ENCODE measurements around the gene MSMB.
"Not testable (repeated sequence)": the region's sequence is repeated elsewhere in the genome, so short reads cannot be mapped to it uniquely, and the experiment has no call there.

The MSMB gene

GRCh38 chr10:46069771-46070463 is 23.8 kb upstream of the MSMB start:
- DNase-seq (ENCODE audit: low read depth) = no peak
- no peak overlapping the region for H3K4me3 ChIP-seq (ENCODE audit: low read depth, low read length)
- no peak for TF ChIP-seq CTCF (IDR thresholded peaks at IDR 0.05; ENCODE audit: low read depth, low read length, missing control alignments)

- no peak for DNase-seq (ENCODE audit: low read depth)
- no peak for TF ChIP-seq CTCF (IDR thresholded peaks at IDR 0.05; ENCODE audit: low read depth, low read length, missing control alignments)
- H3K4me3 ChIP-seq (ENCODE audit: low read depth, low read length) = no peak overlapping the region
Measured at GRCh38 chr10:46068905-46069304, 22.8 kb upstream of the MSMB start.

DNA sequence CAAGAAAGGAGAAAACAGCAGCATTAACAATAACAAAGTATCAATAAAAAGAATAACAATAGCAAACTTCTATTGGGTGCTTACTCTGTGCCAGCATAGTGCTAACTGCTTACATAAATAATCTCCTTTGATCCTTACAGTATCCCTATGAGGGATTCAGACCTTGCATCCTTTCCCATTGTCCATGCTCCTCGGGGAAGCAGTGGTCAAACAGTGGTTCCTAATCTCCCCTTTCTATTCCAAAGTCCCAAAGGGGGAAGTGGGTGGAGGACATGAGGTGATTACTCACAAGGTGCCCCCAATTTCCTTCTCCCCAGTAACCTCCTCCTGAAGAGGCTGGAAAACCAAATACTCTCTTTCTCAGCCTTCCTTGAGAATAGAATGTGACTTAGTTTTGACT is 22.0 kb upstream of the MSMB start:
- no peak overlapping the region for H3K4me3 ChIP-seq (ENCODE audit: low read depth, low read length)
- DNase-seq (ENCODE audit: low read depth) = no peak
- no peak for TF ChIP-seq CTCF (IDR thresholded peaks at IDR 0.05; ENCODE audit: low read depth, low read length, missing control alignments)

DNA sequence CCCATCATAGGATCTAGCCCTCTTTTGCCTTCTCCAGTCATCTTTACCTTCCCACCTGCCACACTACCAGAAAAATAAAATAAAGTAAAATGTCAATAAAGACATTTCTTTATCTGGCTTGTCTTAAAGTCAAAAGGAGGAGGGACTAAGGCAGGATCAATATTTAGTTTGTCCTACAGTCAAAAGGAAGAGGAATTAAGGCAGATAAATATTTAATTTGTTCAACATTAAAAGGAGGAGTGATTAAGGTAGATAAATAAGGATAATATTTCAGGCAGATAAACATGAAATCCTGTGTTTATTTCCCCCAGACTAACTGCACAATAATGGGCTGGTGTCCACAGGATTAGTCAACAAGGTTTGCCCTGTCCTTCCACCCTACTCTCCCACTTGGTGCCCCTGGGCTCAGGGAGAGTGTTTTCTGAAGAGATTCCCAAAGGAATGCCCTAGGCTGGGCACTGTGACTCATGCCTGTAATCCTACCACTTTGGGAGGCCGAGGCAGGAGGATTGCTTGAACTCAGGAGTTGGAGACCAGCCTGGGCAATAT is 18.3 kb upstream of the MSMB start:
- DNase-seq (ENCODE audit: low read depth) = no peak
- no peak for TF ChIP-seq CTCF (IDR thresholded peaks at IDR 0.05; ENCODE audit: low read depth, low read length, missing control alignments)
- no peak overlapping the region for H3K4me3 ChIP-seq (ENCODE audit: low read depth, low read length)

DNA sequence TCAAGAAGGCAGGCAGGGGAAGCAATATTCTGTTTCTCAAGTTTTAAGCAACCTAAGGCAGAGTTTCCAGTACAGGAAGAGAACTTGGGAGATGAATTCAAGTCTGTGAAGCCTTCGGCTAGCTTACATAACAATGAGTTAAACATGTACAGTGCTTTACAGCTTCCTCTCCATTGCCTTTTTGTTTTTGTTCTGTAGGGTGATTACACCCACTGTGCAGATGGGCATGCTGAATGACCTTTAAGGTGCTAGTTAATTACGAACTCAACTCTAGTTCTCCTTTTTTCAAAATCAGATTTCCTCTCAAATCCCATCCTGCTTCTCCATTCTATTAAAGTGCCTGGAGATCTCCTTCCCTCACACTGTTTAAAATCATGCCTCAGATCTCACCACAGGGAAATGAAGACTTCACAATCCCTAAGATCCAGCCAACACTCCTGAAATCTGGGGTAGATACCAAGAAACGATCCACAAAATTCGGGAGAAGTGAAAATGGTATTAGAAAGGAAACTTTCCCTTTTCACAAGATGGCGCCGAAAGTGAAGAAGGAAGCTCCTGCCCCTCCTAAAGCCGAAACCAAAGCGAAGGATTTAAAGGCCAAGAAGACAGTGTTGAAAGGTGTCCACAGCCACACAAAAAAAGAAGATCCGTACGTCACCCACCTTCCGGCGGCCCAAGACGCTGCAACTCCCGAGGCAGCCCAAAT is 16.8 kb upstream of the MSMB start:
- TF ChIP-seq CTCF (IDR thresholded peaks at IDR 0.05; ENCODE audit: low read depth, low read length, missing control alignments) = no peak
- DNase-seq (ENCODE audit: low read depth) = no peak
- H3K4me3 ChIP-seq (ENCODE audit: low read depth, low read length) = no peak overlapping the region

GRCh38 chr10:46060706-46061105 is 14.6 kb upstream of the MSMB start:
- H3K4me3 ChIP-seq (ENCODE audit: low read depth, low read length) = no peak overlapping the region
- no peak for TF ChIP-seq CTCF (IDR thresholded peaks at IDR 0.05; ENCODE audit: low read depth, low read length, missing control alignments)
- no peak for DNase-seq (ENCODE audit: low read depth)

DNA sequence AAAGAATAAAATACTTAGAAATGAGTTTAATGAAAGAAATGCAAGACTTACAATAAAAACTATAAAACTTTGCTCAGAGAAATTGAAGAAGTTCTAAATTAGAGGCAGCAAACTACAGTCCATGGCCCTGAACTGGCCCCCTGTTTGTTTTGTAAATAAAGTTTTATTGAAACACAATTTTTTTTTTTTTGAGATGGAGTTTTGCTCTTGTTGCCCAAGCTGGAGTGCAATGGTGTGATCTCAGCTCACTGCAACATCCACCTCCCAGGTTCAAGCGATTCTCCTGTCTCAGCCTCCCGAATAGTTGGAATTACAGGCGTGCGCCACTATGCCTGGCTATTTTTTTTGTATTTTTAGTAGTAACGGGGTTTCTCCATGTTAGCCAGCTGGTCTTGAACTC is 11.9 kb upstream of the MSMB start:
- H3K4me3 ChIP-seq (ENCODE audit: low read depth, low read length); DNase-seq (ENCODE audit: low read depth): not testable (repeated sequence)
